Nephron progenitor cell (in vitro differentiated cells): ENCODE data around the gene CPA1.
A peak's percentile ranks its signal among the peaks of the same experiment; 100 is the strongest.

Experiments
- DNase-seq: peaks from one replicate; pipeline ENCODE4 v3.0.0; 2021
- H3K27ac Mint-ChIP-seq: 2 replicates; pipeline ENCODE4 v1.8.0; 2021; ENCODE audit warnings: mild to moderate bottlenecking, moderate library complexity, mixed read lengths
- H3K27me3 Mint-ChIP-seq: 2 replicates; pipeline ENCODE4 v1.8.0; 2021; ENCODE audit warnings: mild to moderate bottlenecking, low read depth, mixed read lengths; ENCODE audit not compliant: poor library complexity
- H3K36me3 Mint-ChIP-seq: 2 replicates; pipeline ENCODE4 v1.8.0; 2021; ENCODE audit warnings: low read depth, mixed read lengths
- H3K4me1 Mint-ChIP-seq: 2 replicates; pipeline ENCODE4 v1.8.0; 2021; ENCODE audit warnings: mixed read lengths
- H3K4me3 Mint-ChIP-seq: 2 replicates; pipeline ENCODE4 v1.8.0; 2021; ENCODE audit warnings: mild to moderate bottlenecking, moderate library complexity, mixed read lengths
- H3K9me3 Mint-ChIP-seq: 2 replicates; pipeline ENCODE4 v1.8.0; 2021; ENCODE audit warnings: mild to moderate bottlenecking, moderate library complexity, mixed read lengths
- TF ChIP-seq, protein P1 (sequence below): fragments of 200-600 bp; sonication (generic); IDR thresholded peaks from 2 replicates; pipeline ENCODE4 v1.5.0; 2021; ENCODE audit warnings: antibody characterized with exemption

The CPA1 gene

DNA sequence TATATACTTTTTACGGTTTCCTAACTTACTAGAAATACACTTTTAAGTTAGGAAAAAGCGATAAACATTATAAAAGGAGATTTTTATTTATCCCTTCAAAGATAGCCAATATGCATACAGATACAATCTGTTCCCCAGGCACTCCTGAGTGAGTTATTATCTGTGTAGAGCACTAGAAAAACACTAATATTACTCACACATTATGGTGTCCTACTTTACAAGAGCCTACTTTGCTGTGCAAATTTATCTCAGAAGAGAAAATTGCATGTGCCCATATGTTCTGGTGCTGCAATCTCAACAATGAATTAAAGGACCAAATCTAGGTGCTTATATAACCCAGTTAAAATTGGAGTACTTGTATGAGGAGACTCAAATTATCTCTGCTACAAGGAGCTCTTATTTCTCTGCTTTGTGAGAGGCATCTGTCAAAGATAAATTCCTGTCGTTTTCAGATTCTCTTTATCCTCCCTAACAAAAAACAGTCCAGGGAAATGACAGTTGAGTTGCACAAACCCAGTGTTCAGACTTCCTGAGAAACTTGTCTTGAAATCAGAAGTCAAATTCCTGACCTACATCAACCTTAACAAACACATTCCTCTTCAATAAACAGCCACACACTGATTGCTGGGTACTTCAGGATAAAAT is 28.9 kb downstream of the CPA1 start:
- Mint-ChIP-seq H3K36me3 (peaks cover 9% of the 10 kb centered on the region), H3K27me3 (no peaks in the 10 kb centered on the region), H3K4me3 (no peak overlapping the region), H3K9me3 (no peaks in the 10 kb centered on the region), H3K4me1 (peaks cover 69% of the 10 kb centered on the region), H3K27ac (peak overlapping the region; percentile 97)
- TF ChIP-seq, protein P1, sequence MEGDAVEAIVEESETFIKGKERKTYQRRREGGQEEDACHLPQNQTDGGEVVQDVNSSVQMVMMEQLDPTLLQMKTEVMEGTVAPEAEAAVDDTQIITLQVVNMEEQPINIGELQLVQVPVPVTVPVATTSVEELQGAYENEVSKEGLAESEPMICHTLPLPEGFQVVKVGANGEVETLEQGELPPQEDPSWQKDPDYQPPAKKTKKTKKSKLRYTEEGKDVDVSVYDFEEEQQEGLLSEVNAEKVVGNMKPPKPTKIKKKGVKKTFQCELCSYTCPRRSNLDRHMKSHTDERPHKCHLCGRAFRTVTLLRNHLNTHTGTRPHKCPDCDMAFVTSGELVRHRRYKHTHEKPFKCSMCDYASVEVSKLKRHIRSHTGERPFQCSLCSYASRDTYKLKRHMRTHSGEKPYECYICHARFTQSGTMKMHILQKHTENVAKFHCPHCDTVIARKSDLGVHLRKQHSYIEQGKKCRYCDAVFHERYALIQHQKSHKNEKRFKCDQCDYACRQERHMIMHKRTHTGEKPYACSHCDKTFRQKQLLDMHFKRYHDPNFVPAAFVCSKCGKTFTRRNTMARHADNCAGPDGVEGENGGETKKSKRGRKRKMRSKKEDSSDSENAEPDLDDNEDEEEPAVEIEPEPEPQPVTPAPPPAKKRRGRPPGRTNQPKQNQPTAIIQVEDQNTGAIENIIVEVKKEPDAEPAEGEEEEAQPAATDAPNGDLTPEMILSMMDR: no peak
- DNase-seq: no peak

DNA sequence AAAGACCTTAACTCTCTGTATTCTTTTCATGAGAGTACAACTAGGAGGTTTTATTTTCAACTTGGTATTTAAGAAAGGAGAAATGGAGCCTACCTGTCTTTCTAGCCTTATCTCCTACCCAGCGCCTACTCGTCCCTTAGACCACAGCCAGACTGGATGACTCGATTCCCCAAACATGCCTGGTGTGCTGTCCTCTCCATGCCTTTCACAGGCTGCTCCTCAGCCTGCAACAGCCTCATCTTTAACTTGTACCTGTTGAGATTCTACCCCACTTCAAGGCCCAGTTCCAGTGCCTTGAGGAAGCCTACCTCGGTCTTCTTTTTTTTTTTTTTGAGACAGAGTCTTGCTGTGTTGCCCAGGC is 29.4 kb downstream of the CPA1 start:
- TF ChIP-seq, protein P1: no peak
- no peaks in the 10 kb centered on the region for H3K27me3 Mint-ChIP-seq
- DNase-seq: no peak
- H3K36me3 Mint-ChIP-seq: peaks cover 9% of the 10 kb centered on the region
- no peaks in the 10 kb centered on the region for H3K9me3 Mint-ChIP-seq
- H3K27ac Mint-ChIP-seq: peak overlapping the region; percentile 97
- H3K4me3 Mint-ChIP-seq: no peak overlapping the region
- H3K4me1 Mint-ChIP-seq: peaks cover 74% of the 10 kb centered on the region

DNA sequence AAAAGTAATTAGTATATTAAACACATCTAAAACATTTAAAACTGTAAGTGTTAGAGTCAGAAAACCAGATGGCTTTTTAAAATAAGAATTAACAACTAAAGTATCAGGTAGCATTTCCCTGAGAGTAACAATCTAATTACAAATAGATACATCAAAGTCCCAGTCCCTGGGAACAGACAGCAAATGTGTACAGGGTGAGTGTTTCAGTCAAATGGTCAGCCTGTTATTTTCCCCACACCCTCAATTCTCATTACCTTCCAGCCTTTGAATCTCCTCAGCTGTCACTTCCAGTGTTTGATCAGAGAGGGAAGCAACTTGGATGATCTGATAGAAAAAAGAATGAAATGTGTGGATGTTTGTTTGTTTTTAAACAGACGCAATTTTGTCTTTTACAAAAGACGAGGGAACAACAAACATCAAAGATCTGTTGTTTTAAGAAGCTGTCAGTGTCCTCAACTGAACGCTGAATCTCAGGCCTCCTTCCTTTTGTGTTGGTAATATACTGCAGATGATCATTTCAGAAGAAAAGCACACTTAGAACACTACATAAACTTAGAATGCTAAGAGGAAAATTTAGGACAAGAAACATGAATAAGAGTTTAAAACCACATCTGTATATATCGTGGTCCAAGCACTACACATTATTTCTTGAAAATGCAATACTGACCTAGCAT is 30.7 kb downstream of the CPA1 start:
- DNase-seq: no peak
- peaks cover 84% of the 10 kb centered on the region for H3K4me1 Mint-ChIP-seq
- peak overlapping the region; percentile 64 for H3K27ac Mint-ChIP-seq
- no peaks in the 10 kb centered on the region for H3K9me3 Mint-ChIP-seq
- H3K27me3 Mint-ChIP-seq: no peaks in the 10 kb centered on the region
- TF ChIP-seq, protein P1: no peak
- H3K36me3 Mint-ChIP-seq: peaks cover 14% of the 10 kb centered on the region
- peak overlapping the region; percentile 24 for H3K4me3 Mint-ChIP-seq

DNA sequence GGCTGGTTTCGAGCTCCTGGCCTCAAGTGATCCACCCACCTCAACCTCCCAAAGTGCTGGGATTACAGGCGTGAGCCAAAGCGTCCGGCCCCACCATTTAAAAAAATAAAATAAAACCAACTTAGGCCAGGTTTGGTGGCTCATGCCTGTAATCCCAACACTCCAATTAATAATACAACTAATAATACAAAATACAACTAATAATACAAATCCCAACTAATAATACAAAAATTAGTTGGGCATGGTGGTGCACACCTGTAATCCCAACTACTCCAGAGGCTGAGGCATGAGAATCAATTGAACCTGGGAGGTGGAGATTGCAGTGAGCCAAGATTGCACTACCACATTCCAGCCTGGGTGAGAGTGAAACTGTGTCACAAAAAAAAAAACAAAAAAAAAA is 32.9 kb downstream of the CPA1 start:
- DNase-seq: no peak
- Mint-ChIP-seq H3K36me3 (peaks cover 14% of the 10 kb centered on the region), H3K9me3 (no peaks in the 10 kb centered on the region), H3K4me1 (peaks cover 95% of the 10 kb centered on the region), H3K27ac (peak overlapping the region; percentile 96), H3K4me3 (no peak overlapping the region), H3K27me3 (no peaks in the 10 kb centered on the region)
- TF ChIP-seq, protein P1: no peak

DNA sequence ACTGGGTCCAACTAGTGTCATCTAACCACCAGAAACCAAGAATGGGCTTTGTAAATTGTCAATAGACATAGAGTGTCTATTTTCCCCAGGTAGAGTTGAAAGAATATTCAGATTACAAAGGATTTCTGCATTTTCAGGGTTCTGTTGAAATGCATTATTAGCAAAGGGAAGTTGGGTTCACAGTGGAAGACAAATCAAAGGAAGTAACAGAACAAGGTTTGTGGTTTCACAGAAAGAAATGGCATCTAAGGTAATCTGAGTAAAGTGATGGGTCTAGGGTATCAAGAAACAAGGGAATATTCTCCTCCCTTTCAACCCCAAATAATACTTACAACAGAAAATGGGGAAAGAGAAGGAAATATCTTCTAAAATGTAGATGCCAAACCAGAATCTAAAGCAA is 34.7 kb downstream of the CPA1 start:
- peak overlapping the region; percentile 27 for H3K27ac Mint-ChIP-seq
- TF ChIP-seq, protein P1: no peak
- H3K9me3 Mint-ChIP-seq: no peaks in the 10 kb centered on the region
- H3K4me1 Mint-ChIP-seq: peaks cover 94% of the 10 kb centered on the region
- no peak overlapping the region for H3K4me3 Mint-ChIP-seq
- no peaks in the 10 kb centered on the region for H3K27me3 Mint-ChIP-seq
- peaks cover 10% of the 10 kb centered on the region for H3K36me3 Mint-ChIP-seq
- DNase-seq: no peak

DNA sequence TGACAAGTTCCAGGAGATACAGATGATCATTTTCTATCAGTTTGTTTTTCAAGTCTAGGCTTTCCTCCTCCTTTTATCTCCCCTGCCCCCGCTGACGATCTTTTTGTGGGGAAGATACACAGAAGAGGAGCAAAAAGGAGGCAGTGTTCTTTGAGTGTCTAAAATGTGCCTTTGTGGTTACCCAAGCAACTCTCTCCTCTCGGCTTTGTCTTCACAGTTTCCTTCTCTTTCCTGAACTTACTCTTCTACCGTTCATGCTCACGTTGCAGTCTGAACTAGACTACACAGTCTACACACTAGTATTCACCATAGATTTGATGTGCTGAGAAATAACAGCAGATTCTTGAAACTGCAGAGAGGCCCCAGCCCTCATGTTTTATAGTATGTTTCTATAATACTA is 36.9 kb downstream of the CPA1 start:
- peak overlapping the region; percentile 95 for H3K27ac Mint-ChIP-seq
- DNase-seq: no peak
- no peaks in the 10 kb centered on the region for H3K9me3 Mint-ChIP-seq
- H3K36me3 Mint-ChIP-seq: peaks cover 10% of the 10 kb centered on the region
- no peak overlapping the region for H3K4me3 Mint-ChIP-seq
- peaks cover 89% of the 10 kb centered on the region for H3K4me1 Mint-ChIP-seq
- TF ChIP-seq, protein P1: no peak
- no peaks in the 10 kb centered on the region for H3K27me3 Mint-ChIP-seq
